Renal cortex interstitium (tissue), 11 donors: ENCODE results near the gene CCDC78. TPM values are rescaled to one million over a fixed set of nuclear protein-coding genes. Genes with fewer than 3 reads are reported as not detected.

ENCODE experiments used
- DNase-seq, 11 donors: peaks; one replicate each; pipeline ENCODE4 v3.0.0-alpha.2; 2013; ENCODE audit warnings: low read depth in 9 of 11, low spot score in 4 of 11; ENCODE audit errors: extremely low read depth in 1 of 11
- polyA plus RNA-seq, 3 donors: library from polyadenylated mRNA; unstranded; fragments of 120-200 nt; gene quantifications; one replicate each; pipeline ENCODE4 v1.2.1, GENCODE V29; 2013; ENCODE audit not compliant: insufficient read length in 3 of 3

Gene CCDC78
- polyA plus RNA-seq, 3 donors, result 1.5 to 3.6 (median 3.1) TPM

GRCh38 chr16:741986-742629, 15.9 kb upstream of the CCDC78 start:
- DNase-seq, result no peak

DNA sequence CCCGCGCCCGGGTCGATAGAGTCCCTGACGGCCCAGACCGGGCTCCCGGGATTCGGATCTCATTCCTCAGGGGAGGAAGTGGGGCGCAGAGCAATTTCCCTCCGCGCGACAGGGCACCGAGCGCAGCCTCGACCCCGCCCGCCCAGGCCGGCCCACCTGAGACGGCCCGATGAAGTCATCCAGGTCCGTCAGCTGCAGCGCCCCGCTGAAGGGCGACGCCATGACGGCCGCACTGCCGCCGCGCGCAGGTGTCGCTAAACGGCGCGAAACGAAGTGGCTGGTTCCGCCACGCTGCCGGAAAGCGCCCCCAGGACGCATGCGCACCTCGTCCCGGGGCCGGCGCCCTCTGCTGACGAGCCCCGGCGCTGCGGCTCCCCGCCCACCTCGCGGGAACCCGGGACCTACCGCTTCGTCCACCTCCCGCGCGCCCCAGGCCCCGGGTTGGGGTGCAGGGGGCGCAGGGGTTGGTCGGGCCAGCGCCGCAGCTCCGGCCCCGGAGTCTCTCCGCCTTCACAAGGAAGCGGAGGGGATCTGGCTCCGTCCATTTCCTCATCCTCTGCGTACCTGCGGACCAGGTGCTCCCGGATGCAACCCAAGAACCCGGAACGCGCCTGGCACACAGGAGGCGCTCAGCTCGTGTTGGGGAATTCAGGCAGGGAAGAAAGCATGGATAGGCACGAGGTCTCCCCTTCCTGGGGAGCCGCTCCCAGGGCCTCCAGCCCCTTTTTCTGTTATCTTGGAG, 14.7 kb upstream of the CCDC78 start, which contains the start of gene CIAO3:
Gene CIAO3, minus strand, starts transcription at position 234 of the 742 bp plus-strand sequence. Its CDS starts 12 bp downstream, at position 222.
- DNase-seq, result peak; percentile 58 to 88 (median 82)

DNA sequence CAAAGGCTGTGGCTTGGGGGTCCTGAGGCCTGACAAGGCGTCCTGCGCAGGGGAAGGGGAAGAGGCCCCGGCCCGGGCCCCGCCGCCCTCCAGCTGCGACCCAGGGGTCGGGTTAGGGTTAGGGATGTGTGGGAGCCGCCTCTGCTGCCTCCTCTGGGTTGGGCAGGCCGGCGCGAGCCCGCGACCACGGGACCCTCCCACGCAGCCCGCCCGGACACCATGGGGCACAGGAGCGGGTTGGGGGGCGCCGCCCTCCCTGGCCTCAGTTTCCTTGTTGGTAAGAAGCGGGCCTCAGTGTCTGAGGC, 14.2 kb upstream of the CCDC78 start:
- no peak for DNase-seq

DNA sequence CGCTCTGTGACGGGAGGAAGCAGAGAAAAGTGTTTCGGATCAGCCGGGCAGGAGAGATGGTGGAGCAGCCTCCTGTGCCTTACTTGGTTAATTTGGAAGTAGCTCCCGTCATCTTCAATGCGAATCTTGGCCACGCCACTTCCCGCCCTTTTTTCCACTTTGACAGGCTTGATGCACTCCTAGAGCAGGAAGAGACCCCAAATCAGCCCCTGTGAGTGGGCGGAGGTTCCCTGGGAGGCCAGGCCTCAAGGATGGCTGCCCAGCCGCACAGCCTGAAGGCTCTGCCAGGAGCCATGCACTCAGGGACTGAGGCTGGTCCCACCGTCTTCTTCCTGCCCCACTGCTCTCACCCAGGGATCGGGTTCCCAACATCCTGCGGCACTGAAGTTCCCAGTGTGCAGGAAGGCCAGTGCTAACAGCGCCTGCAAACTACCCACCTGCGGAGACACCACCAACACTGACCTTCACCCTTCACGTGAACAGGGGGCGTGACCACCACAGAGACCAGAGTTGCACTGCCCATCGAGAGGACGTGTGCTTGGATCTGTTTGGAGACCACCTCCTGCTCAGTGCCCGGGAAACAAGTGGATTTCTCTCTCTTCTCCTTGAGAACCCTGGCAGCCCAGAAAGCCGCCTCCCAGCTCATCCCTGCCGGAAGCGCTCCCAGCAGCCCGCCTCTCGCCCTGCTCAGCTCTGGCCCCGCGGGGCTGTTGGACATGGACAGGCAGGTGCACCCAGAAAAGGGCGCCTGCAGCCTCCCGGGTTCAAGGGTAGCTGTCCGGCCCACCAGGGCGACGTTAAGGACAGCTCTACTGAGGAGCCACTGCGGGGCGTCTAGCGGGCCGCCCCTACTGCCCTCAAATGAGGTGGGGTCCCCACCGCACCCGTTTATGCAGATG, 13.6 kb upstream of the CCDC78 start:
- DNase-seq, result no peak

GRCh38 chr16:736936-737481, 10.8 kb upstream of the CCDC78 start:
- no peak for DNase-seq

DNA sequence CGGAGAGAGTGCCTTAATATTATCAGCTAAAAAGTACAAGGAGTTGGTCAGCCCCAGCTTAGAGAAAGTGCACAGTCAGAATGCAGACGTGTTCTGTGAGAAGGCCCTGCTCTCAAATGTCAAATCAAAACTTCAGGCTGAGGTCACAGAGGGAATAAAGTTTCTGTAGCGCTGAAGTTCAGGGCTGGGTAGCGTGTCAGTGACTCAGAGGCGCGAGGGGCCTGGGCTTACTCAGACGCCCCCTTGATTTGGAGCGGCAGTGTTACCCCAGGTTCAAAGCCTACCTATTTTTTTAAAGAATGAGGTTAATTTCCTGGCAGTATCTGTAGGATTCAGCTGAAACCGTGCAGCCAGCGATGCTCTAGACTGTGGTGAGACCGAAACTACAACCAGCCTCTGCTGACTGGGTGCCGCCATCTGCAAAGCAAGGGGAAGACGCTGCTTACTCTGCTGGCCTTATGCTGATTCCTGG, 9.8 kb upstream of the CCDC78 start:
- DNase-seq, result no peak

- no peak for DNase-seq
These were observed 9.0 kb upstream of the CCDC78 start for GRCh38 chr16:734981-735881.

DNA sequence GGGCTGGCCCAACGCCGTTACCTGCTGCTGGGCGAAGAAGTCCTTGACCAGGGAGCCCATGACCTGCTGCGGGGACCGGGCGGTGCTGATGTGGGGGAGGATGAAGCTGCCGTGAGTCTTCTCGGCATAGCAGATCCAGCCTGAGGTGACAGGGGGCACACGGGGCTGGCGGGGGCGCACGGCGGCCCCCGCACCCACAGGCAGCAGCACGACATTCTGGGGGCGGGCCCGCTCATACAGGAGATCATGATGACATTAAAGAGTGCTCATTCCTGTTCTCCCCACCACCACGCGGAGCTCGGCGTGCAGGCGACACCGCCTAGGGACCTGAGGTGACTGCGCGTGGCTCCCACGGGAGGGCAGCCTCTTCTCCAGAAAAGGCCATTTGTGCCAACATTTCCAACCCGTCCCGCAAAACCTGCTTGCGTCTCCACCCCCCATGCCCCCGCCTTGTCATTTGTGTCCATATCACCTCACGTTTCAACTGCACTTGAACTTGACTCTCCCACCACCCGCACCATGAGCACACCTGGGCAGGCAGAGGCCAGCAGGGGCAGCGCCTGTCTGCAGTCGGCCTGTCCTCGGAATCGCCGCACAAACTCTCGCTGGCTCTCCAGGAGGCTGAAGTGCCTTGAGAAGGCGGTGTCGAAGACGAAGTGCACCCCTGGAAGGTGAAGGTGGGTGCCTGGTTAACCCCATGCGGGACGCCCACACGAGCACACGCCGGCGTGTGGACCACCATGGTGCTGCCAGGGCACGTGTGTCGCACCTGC, 8.2 kb upstream of the CCDC78 start:
- no peak for DNase-seq

- no peak for DNase-seq
These were observed 7.4 kb upstream of the CCDC78 start for GRCh38 chr16:733382-734207.

- DNase-seq, result no peak
These were observed 6.7 kb upstream of the CCDC78 start for GRCh38 chr16:732936-733335.

DNA sequence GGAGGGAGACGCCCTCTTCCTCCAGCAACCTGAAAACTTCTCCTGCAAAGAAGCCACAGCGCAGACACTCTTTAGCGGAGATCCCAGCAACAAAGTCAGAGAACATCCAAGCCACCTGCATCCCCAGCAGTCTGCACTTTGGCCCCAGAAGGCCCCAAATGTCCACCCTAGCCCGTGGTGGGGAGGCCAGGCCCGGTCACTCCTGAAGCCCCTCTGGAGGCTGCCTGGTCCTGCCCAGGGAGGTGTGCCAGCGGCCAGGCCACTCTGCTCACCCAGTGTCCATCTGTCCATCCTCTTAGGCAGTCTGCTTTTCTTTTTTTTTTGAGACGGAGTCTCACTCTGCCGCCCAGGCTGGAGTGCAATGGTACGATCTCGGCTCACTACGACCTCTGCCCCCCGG, 6.1 kb upstream of the CCDC78 start:
- no peak for DNase-seq

DNA sequence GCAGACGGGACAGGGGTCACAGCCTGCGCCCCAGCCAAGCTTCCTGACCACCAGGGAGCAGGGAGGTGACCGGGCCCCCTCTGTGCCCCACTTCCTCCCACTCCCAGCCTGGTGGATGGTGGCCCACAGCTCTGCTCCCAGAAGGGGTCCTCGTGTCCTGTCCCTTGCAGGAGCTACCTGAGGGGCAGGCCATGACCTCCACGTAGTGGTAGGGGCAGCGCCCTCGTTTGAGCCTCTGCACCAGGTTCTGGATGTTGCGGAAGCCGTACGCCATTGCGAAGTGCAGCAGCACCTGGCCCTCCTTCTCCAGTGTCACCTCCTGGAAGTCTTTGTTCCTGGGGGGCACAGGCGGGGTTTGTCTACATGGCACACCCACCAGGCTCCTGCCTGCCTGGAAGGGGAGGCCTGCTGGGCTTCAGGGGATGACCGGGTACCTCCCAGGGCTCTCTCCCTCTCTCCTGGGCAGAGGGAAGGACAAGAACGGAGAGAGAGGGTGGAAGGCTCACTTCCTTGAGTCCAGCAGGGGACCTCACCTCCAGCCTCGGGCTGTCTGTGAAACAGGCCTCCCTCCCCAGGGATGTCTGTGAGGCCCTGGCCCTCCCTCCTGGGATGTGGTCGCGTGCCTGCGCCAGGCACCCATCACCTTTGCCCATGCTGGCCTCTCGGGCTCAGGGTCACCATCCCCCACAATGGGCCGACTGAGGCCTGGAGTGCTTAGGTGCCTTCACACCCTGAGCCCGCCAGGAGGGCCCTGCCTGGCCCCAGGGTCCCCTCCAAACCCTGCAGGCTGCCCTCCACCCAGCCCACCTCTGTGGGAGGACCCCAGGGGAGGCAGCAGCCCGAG, 4.6 kb upstream of the CCDC78 start:
- no peak for DNase-seq

- no peak for DNase-seq
These were observed 3.8 kb upstream of the CCDC78 start for GRCh38 chr16:729768-730665.

DNA sequence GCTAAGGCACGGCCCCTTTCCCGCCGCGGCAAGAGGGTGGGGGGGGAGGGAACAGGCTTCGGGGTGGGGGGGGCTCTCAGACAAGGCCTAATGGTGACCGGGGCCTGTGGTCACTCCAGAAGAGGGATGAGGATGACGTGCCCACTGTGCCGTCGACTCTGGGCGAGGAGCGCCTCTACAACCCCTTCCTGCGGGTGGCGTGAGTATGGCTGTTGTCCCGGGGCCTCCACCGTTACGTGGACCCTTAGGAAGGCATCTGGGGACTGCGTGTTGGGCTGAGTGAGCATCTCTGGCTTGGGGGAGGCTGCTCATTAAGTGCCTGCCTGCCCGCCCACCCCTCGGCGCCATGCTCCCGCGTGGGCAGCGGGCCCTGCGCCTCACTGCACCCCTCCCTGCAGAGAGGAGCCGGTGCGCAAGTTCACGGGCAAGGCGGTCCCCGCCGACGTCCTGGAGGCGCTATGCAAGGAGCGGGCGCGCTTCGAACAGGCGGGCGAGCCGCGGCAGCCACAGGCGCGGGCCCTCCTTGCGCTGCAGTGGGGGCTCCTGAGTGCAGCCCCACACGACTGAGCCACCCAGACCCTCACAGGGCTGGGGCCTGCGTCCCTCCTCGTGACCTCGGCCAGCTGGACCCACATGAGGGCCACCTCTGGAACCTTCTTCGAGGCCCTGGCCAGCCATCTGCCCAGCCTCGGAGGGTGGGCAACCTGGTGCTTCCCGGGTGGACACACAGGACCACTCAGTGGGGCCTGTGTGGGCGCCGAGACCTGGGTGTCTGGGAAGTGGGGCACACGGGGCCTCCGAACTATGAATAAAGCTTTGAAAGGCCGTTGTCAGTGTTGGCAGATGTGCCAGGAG, 2.9 kb upstream of the CCDC78 start:
- no peak for DNase-seq
